AG08396 (cell line): ENCODE results near the gene SLC9A5.
A peak's percentile ranks its signal among the peaks of the same experiment; 100 is the strongest.

Experiments used
- DNase-seq: peaks from one replicate; pipeline ENCODE4 v3.0.0; 2012; ENCODE audit warnings: low spot score, mixed read lengths

SLC9A5 gene

DNA sequence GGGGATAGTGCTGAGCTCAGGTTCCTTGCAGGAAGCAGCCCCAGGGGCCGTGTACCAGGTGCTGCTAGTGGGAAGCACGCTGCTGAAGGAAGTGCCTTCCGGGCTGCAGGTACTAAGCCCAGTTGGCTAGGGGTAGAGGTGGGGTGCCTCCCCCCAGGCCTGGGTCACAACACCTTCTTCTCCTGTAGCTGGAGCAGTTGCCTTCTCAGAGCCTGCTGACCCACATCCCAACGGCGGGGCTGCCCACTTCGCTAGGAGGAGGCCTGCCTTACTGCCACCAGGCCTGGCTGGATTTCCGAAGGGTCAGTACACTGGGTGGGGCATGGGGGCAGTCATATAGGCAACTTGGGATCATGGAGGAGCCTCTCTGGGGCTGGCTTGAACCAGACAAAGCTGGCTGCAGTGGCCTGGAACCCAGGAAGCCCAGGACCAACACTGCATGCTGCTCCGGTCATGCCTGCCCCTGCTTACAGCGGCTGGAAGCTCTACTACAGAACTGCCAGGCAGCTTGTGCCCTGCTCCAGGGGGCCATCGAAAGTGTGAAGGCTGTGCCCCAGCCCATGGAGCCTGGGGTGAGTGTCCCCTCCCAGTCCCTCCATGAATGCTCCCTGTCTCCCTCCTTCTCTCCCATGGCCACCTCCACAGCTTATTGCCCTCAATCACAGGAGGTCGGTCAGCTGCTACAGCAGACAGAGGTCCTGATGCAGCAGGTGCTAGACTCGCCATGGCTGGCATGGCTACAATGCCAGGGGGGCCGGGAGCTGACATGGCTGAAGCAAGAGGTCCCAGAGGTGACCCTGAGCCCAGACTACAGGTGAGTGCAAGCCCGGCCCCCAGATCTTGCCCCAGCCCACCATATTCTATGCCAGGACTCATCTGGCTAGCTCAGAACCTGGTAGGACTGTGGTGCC lies 33.0 kb downstream of the SLC9A5 start:
- no peak for DNase-seq

DNA sequence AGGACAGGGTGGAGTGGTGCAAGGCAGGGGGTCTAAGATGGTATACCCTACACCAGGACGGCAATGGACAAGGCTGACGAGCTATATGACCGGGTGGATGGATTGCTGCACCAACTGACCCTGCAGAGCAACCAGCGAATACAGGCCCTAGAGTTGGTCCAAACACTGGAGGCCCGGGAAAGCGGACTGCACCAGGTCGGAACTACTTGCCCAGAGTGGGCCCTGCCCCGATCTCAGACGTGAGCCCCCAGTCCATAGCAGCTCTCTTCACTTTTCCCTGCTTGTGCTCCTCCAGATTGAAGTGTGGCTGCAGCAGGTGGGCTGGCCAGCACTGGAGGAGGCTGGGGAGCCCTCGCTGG lies 33.6 kb downstream of the SLC9A5 start:
- no peak for DNase-seq

DNA sequence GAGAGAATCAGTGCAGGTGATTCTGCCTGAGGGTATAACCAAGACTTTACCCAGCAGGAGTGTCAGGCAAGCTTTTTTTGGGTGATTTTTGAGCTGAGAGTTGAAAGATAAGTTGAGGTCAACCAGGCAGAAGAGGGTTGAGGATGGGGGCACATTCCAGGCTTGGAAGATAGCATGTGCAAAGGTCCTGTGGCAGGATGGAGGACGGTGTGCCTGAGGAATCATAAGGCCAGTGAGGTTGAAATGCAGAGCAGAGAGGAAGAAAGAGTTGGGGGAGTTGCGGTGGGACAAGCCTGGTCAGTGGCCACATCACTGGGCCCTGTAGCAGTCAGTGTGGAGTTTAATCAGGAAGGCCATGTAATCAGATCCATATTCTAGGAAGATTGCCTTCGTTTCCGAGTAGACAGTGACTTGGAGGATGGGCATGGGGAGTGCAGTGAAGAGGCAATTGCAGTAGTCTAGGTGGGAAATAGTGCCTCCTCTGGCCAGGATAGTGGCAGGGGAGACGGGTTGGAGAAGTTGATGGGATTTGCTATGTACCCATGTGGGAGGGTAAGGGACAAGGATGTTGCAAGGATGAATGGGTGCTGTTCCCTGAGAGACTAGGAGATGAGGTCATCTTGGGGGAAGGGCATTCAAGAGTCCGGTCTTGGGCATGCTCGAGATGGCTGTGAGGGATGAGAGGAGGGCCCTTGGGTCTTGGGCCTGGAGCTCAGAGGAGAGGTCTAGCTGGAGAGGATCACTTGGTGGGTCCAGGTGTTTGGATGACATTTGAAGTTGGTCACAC lies 34.5 kb downstream of the SLC9A5 start:
- DNase-seq = no peak

GRCh38 chr16:67283826-67284555 lies 35.2 kb downstream of the SLC9A5 start:
- DNase-seq = no peak

DNA sequence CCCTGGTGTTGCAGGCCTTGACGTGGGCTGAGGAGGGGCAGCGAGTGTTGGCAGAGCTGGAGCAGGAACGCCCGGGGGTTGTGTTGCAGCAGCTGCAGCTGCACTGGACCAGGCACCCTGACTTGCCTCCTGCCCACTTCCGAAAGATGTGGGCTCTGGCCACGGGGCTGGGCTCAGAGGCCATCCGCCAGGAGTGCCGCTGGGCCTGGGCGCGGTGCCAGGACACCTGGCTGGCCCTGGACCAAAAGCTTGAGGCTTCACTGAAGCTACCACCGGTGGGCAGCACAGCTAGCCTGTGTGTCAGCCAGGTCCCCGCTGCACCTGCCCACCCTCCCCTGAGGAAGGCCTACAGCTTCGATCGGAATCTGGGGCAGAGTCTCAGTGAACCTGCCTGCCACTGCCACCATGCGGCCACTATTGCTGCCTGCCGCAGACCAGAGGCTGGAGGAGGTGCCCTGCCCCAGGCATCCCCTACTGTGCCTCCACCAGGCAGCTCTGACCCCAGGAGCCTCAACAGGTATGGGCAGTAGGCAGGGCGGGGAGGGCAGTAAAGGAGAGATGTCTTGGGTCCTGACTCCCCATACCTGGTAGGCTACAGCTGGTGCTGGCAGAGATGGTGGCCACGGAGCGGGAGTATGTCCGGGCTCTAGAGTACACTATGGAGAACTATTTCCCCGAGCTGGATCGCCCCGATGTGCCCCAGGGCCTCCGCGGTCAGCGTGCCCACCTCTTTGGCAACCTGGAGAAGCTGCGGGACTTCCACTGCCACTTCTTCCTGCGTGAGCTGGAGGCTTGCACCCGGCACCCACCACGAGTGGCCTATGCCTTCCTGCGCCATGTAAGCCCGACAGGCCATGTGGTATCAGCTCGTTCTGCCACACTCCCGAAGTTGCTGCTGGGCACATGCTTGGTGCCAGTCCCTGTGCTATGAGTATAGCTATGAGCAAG lies 36.2 kb downstream of the SLC9A5 start:
- DNase-seq = peak; percentile 57

DNA sequence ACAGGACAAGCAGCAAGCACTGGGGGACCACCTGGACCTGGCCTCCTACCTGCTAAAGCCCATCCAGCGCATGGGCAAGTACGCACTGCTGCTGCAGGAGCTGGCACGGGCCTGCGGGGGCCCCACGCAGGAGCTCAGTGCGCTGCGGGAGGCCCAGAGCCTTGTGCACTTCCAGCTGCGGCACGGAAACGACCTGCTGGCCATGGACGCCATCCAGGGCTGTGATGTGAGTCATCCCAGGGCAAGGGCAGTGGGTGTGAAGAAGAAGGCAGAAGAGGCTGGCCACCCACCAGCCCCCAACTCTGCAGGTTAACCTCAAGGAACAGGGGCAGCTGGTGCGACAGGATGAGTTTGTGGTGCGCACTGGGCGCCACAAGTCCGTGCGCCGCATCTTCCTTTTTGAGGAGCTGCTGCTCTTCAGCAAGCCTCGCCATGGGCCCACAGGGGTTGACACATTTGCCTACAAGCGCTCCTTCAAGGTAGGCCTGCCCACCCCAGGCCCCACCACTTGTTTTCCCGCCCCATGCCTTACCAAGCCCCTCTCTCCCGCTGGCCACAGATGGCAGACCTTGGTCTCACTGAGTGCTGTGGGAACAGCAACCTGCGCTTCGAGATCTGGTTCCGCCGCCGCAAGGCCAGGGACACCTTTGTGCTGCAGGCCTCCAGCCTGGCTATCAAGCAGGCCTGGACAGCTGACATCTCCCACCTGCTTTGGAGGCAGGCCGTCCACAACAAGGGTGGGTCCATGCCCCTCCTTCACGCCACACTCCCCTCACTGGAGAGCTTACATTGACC lies 37.9 kb downstream of the SLC9A5 start:
- DNase-seq = no peak

GRCh38 chr16:67287960-67288359 lies 39.2 kb downstream of the SLC9A5 start:
- DNase-seq = no peak

DNA sequence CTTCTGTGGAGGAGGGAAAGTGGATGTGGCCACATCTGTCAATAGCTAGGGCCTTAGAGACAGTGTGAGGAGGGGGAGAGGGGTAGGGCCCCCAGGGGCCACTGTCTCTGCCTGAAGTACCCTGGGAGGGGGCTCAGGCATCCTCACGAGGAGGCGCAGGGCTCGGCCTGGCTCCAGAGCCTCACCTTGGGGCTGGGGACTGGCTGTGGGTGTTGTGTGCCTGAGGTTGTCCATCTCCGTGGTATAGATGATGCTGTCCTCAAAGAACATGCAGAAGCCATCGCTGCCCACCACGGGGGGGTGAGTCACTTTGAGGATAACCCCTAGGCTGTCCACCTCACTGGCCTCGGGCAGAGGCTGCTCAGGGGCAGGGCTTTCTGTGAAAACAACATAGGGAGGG lies 42.7 kb downstream of the SLC9A5 start:
- DNase-seq = no peak

- DNase-seq = no peak
Observed at GRCh38 chr16:67294171-67294757, 45.5 kb downstream of the SLC9A5 start.

GRCh38 chr16:67294938-67295361 lies 46.2 kb downstream of the SLC9A5 start:
- peak; percentile 48 for DNase-seq

DNA sequence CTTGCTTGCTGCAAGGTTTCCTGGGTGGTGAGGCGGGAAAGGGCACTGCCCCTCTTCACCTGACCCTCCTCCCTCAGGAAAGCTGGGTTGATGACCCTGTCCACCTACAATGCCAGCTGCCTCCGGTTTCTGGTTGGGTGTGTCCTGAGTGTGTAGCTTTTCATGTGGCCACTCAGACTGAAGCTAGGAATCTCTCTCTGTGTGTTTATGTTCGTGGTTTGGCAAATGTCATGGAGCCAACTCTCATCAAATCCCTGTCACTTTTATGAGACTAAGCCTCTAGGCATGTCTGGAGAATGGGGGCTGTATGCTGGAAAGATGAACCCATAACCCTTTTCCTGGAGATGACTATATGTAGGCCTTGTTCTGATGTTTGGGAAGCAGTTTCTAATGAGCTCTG lies 47.6 kb downstream of the SLC9A5 start:
- peak; percentile 79 for DNase-seq

- no peak for DNase-seq
Observed at GRCh38 chr16:67298277-67298676, 49.5 kb downstream of the SLC9A5 start.

- DNase-seq = no peak
Observed at GRCh38 chr16:67299269-67299668, 50.5 kb downstream of the SLC9A5 start.

- no peak for DNase-seq
Observed at GRCh38 chr16:67301080-67301782, 52.5 kb downstream of the SLC9A5 start.

DNA sequence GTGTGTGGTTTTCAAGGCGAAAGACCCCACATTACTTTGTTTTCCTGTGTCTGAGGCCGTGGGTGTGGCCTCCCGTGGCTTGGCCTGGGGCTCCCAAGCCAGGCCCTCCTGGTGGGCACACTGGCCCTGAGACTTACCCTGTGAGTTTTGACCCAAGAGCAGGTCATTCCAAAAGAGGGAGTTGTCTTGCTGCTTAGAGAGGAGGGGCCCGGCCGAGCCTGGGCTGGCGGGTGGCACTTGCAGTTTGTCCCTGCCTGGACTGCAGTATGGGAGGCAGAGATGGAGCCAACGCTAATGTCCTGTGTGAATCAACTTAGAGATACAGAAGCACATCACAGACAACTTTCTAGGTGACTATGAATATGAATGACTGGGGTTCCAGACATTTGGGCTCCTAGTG lies 53.3 kb downstream of the SLC9A5 start:
- DNase-seq = no peak

DNA sequence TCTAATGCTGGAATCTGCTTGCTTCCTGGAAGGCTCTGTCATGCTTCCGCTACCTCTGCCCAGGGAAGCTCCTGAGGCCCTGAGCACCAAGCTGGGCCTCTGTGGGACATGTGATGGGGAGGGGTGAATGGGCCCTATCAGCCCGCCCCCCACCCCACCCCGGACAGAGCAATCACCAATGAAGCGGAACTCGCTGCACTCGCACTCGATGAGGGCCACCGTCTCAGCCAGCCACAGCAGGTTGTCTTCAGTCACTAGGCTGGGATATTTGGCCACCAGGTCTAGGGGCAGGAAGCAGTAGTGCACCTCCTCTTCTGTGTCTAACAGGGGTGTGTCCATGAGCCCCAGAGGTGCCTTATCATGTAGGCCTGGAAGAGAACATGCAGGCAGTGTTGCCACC lies 54.2 kb downstream of the SLC9A5 start:
- DNase-seq = no peak

GRCh38 chr16:67304020-67304419 lies 55.2 kb downstream of the SLC9A5 start:
- DNase-seq = no peak

- DNase-seq = no peak
Observed at GRCh38 chr16:67305216-67306071, 56.7 kb downstream of the SLC9A5 start.

- no peak for DNase-seq
Observed at GRCh38 chr16:67310561-67310960, 61.8 kb downstream of the SLC9A5 start.
